ENCODE measurements around the gene HEG1.

DNA sequence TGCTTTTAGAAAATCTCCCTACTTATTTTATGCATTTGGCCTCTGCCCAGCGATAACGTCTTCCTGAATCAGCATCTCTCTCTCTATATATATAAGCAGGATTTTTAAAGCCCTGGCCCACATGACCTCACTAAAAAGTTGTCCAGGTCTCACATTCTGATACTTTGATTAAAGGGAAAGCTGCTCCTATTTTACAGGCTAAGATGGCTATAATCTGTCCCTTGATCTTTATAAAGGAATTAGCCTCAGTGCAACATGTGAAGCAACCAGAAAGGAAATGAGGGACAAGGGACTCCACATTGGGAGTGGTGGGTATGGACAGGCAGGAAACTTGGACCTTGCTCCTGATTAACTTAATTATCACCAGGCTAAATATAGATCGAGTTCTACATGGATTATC lies 95.7 kb downstream of the HEG1 start:
- TF ChIP-seq, protein P1, sequence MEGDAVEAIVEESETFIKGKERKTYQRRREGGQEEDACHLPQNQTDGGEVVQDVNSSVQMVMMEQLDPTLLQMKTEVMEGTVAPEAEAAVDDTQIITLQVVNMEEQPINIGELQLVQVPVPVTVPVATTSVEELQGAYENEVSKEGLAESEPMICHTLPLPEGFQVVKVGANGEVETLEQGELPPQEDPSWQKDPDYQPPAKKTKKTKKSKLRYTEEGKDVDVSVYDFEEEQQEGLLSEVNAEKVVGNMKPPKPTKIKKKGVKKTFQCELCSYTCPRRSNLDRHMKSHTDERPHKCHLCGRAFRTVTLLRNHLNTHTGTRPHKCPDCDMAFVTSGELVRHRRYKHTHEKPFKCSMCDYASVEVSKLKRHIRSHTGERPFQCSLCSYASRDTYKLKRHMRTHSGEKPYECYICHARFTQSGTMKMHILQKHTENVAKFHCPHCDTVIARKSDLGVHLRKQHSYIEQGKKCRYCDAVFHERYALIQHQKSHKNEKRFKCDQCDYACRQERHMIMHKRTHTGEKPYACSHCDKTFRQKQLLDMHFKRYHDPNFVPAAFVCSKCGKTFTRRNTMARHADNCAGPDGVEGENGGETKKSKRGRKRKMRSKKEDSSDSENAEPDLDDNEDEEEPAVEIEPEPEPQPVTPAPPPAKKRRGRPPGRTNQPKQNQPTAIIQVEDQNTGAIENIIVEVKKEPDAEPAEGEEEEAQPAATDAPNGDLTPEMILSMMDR (IDR thresholded peaks at IDR 0.05; ENCODE audit: insufficient read depth, low read length) = no peak
- no peak for TF ChIP-seq POLR2AphosphoS5 (IDR thresholded peaks at IDR 0.05; ENCODE audit: low read depth)

Data from HL-60 (cell line).